Hepatocyte (in vitro differentiated cells): ENCODE data around the gene INPP4B. TPM values are rescaled to one million over a fixed set of nuclear protein-coding genes. Genes with fewer than 3 reads are reported as not detected.

Experiments used
- DNase-seq: peaks from one replicate; pipeline ENCODE4 v3.0.0-alpha.2; 2016; ENCODE audit warnings: low spot score
- H2AFZ ChIP-seq: fragments of 200-600 bp; sonication (generic); 2 replicates; pipeline ENCODE4 v1.6.0; 2016; ENCODE audit warnings: antibody characterized with exemption, mild to moderate bottlenecking
- H3K27ac ChIP-seq: fragments of 200-600 bp; sonication (generic); 2 replicates; pipeline ENCODE4 v1.5.1; 2016; ENCODE audit warnings: mild to moderate bottlenecking
- H3K27me3 ChIP-seq: fragments of 200-600 bp; sonication (generic); 2 replicates; pipeline ENCODE4 v1.6.1; 2016
- H3K36me3 ChIP-seq: fragments of 200-600 bp; sonication (generic); replicated peaks from 2 replicates; pipeline ENCODE4 v1.5.1; 2016; ENCODE audit warnings: low read depth; ENCODE audit not compliant: insufficient read depth
- H3K4me1 ChIP-seq: fragments of 200-600 bp; sonication (generic); 2 replicates; pipeline ENCODE4 v1.5.1; 2016; ENCODE audit warnings: mild to moderate bottlenecking, moderate library complexity; ENCODE audit not compliant: insufficient read depth
- H3K4me2 ChIP-seq: fragments of 200-600 bp; sonication (generic); 2 replicates; pipeline ENCODE4 v1.6.0; 2016
- H3K4me3 ChIP-seq: fragments of 200-600 bp; sonication (generic); 2 replicates; pipeline ENCODE4 v1.5.1; 2016; ENCODE audit warnings: mild to moderate bottlenecking
- H3K79me2 ChIP-seq: fragments of 200-600 bp; sonication (generic); 2 replicates; pipeline ENCODE4 v1.6.0; 2017; ENCODE audit warnings: mild to moderate bottlenecking
- H3K9me2 ChIP-seq: fragments of 200-600 bp; sonication (generic); replicated peaks from 2 replicates; pipeline ENCODE4 v1.6.0; 2017; ENCODE audit warnings: mild to moderate bottlenecking; ENCODE audit not compliant: insufficient read depth
- H3K9me3 ChIP-seq: fragments of 200-600 bp; sonication (generic); 2 replicates; pipeline ENCODE4 v1.5.1; 2016; ENCODE audit warnings: low read depth, mild to moderate bottlenecking
- H4K20me1 ChIP-seq: fragments of 200-600 bp; sonication (generic); 2 replicates; pipeline ENCODE4 v1.6.0; 2016; ENCODE audit warnings: mild to moderate bottlenecking; ENCODE audit not compliant: insufficient read depth, poor library complexity, severe bottlenecking
- CTCF ChIP-seq: fragments of 200-600 bp; sonication (generic); IDR thresholded peaks from 2 replicates; pipeline ENCODE4 v1.5.1; 2016; ENCODE audit warnings: antibody characterized with exemption, mild to moderate bottlenecking; ENCODE audit not compliant: poor library complexity
- EZH2 ChIP-seq: fragments of 200-600 bp; sonication (generic); IDR thresholded peaks from 2 replicates; pipeline ENCODE4 v1.6.1; 2016; ENCODE audit warnings: antibody characterized with exemption, mild to moderate bottlenecking, borderline replicate concordance
- EZH2phosphoT487 ChIP-seq: fragments of 200-600 bp; sonication (generic); IDR thresholded peaks from one replicate; pipeline ENCODE4 v1.6.1; 2018; ENCODE audit warnings: antibody characterized with exemption, mild to moderate bottlenecking, low read depth, moderate library complexity; ENCODE audit not compliant: unreplicated experiment, severe bottlenecking
- WGBS: methylation state at CpG from one replicate; pipeline ENCODE4 v1.1.6; 2016; ENCODE audit warnings: low lambda C conversion rate; ENCODE audit errors: missing lambda C conversion rate; 5-methylcytosine and 5-hydroxymethylcytosine counted together
- polyA plus RNA-seq: library from polyadenylated mRNA; unstranded; fragments of >200 nt; fragmentation: Nextera tagmentation; extraction: Ambion mirVana; gene quantifications from 2 replicates; pipeline ENCODE4 v1.2.1, GENCODE V29; 2016
- total RNA-seq: library from RNA; depleted of rRNA; stranded (reverse); fragments of >200 nt; gene quantifications from 2 replicates; pipeline ENCODE4 v1.2.3, GENCODE V29; 2014

The INPP4B gene
- total and polyA plus RNA-seq, 2 experiments from 2014 or later: 4.2 to 7.1 TPM

GRCh38 chr4:142549726-142550463 is 296.2 kb downstream of the INPP4B start:
- Histone ChIP-seq H3K4me2 (no peak overlapping the region), H3K79me2 (no peaks in the 10 kb centered on the region), H2AFZ (no peak overlapping the region), H3K9me2 (no peaks in the 10 kb centered on the region), H3K4me1 (peaks cover 6% of the 10 kb centered on the region), H3K27ac (peak overlapping the region; percentile 70), H3K27me3 (no peaks in the 10 kb centered on the region), H3K4me3 (no peak overlapping the region), H3K9me3 (no peaks in the 10 kb centered on the region), H4K20me1 (no peaks in the 10 kb centered on the region), H3K36me3 (no peaks in the 10 kb centered on the region)
- DNase-seq: peak; percentile 37
- TF ChIP-seq EZH2: no peak
- WGBS: 21% methylated on average over 1 of the region's 1 CpG

GRCh38 chr4:142549248-142549647 is 296.9 kb downstream of the INPP4B start:
- Histone ChIP-seq H2AFZ (no peak overlapping the region), H3K36me3 (no peaks in the 10 kb centered on the region), H3K79me2 (no peaks in the 10 kb centered on the region), H3K27me3 (no peaks in the 10 kb centered on the region), H3K4me3 (no peak overlapping the region), H4K20me1 (no peaks in the 10 kb centered on the region), H3K27ac (peak overlapping the region; percentile 70), H3K4me1 (peaks cover 6% of the 10 kb centered on the region), H3K9me3 (no peaks in the 10 kb centered on the region), H3K4me2 (no peak overlapping the region), H3K9me2 (no peaks in the 10 kb centered on the region)
- DNase-seq: no peak
- no peak for TF ChIP-seq EZH2
- TF ChIP-seq CTCF: no peak
- no peak for TF ChIP-seq EZH2phosphoT487
- WGBS: 76% methylated on average over 3 of the region's 3 CpGs

GRCh38 chr4:142548491-142548890 is 297.6 kb downstream of the INPP4B start:
- TF ChIP-seq EZH2phosphoT487: no peak
- TF ChIP-seq CTCF: no peak
- TF ChIP-seq EZH2: no peak
- WGBS: 0% methylated on average over 1 of the region's 1 CpG
- no peaks in the 10 kb centered on the region for H3K9me2 ChIP-seq
- no peak overlapping the region for H3K4me2 ChIP-seq
- H3K4me3 ChIP-seq: no peak overlapping the region
- H3K4me1 ChIP-seq: peaks cover 6% of the 10 kb centered on the region
- no peaks in the 10 kb centered on the region for H4K20me1 ChIP-seq
- H3K9me3 ChIP-seq: no peaks in the 10 kb centered on the region
- no peaks in the 10 kb centered on the region for H3K36me3 ChIP-seq
- H3K79me2 ChIP-seq: no peaks in the 10 kb centered on the region
- no peak overlapping the region for H2AFZ ChIP-seq
- H3K27ac ChIP-seq: no peak overlapping the region
- H3K27me3 ChIP-seq: no peaks in the 10 kb centered on the region
- DNase-seq: no peak

GRCh38 chr4:142547974-142548373 is 298.1 kb downstream of the INPP4B start:
- no peak overlapping the region for H3K4me2 ChIP-seq
- H3K4me1 ChIP-seq: peaks cover 6% of the 10 kb centered on the region
- no peaks in the 10 kb centered on the region for H4K20me1 ChIP-seq
- H3K27ac ChIP-seq: no peak overlapping the region
- no peak overlapping the region for H3K4me3 ChIP-seq
- DNase-seq: no peak
- WGBS: 92% methylated on average over 1 of the region's 1 CpG
- H3K9me2 ChIP-seq: no peaks in the 10 kb centered on the region
- H2AFZ ChIP-seq: no peak overlapping the region
- H3K36me3 ChIP-seq: no peaks in the 10 kb centered on the region
- no peaks in the 10 kb centered on the region for H3K27me3 ChIP-seq
- no peaks in the 10 kb centered on the region for H3K9me3 ChIP-seq
- H3K79me2 ChIP-seq: no peaks in the 10 kb centered on the region
- TF ChIP-seq CTCF (no peak), EZH2phosphoT487 (no peak), EZH2 (no peak)
